SH-SY5Y (cell line): ENCODE data around the gene ARG2.

Experiments
- GATA2 ChIP-seq: IDR thresholded peaks from 2 replicates; pipeline ENCODE4 v1.6.1; 2011; ENCODE audit warnings: mild to moderate bottlenecking, low read depth, low read length
- GATA3 ChIP-seq: IDR thresholded peaks from 2 replicates; pipeline ENCODE4 v1.6.1; 2011; ENCODE audit warnings: low read depth, mild to moderate bottlenecking, low read length, moderate library complexity

- TF ChIP-seq GATA3 (no peak), GATA2 (no peak)
These were observed 22.4 kb downstream of the ARG2 start for GRCh38 chr14:67641902-67642749.
